Measurements from ENCODE around the gene TRAPPC4.
"Not testable (repeated sequence)": the region's sequence is repeated elsewhere in the genome, so short reads cannot be mapped to it uniquely, and the experiment has no call there.

The TRAPPC4 gene

DNA sequence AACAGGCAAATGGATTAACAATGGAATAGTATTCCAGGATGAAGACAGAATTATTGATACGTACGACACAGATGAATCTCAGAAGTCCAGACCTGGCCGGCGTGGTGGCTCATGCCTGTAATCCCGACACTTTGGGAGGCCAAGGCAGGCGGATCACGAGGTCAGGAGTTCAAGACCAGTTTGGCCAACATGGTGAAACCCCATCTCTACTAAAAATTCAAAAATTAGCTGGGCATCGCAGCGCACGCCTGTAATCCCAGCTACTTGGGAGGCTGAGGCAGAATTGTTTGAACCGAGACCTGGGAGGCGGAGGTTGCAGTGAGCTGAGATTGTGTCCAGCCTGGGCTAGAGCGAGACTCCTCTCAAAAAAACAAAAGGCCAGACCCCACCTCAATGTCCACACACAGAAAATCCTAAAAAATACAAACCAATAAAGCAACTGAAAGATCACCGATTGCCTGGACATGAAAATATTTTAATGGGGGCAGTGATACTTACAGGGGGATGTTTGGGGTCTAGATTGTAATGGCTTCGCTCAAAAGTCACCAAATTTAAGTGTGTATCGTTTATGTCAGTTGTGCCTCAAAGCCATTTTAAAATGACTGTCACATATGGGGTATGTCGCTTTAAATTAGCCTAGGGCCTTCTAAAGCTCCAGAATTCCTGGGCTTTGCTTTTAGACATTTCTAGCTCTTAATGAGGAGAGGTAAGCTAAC is 4.2 kb upstream of the TRAPPC4 start:
- DNase-seq (ENCODE audit: low read depth), result no peak

DNA sequence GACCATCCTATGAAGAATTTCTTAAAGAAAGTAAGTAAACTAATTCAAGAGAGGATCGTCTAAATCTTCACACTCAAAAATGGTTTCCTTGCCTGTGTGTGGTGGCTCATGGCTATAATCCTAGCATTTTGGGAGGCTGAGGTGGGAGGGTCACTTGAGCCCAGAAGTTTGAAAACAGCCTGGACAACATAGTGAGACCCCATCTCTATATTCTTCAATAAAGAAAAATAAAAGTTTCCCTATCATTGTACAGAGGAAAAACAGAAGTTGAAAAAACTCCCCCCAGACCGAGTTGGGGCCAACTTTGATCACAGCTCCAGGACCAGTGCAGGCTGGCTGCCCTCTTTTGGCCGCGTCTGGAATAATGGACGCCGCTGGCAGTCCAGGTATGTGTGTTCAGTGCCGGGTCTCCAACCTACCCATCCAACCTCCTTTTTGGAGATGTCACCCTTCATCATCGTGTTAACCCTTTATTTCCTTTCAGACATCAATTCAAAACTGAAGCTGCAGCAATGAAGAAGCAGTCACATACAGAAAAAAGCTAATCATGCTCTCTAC is 3.4 kb upstream of the TRAPPC4 start:
- DNase-seq (ENCODE audit: low read depth), result no peak

DNA sequence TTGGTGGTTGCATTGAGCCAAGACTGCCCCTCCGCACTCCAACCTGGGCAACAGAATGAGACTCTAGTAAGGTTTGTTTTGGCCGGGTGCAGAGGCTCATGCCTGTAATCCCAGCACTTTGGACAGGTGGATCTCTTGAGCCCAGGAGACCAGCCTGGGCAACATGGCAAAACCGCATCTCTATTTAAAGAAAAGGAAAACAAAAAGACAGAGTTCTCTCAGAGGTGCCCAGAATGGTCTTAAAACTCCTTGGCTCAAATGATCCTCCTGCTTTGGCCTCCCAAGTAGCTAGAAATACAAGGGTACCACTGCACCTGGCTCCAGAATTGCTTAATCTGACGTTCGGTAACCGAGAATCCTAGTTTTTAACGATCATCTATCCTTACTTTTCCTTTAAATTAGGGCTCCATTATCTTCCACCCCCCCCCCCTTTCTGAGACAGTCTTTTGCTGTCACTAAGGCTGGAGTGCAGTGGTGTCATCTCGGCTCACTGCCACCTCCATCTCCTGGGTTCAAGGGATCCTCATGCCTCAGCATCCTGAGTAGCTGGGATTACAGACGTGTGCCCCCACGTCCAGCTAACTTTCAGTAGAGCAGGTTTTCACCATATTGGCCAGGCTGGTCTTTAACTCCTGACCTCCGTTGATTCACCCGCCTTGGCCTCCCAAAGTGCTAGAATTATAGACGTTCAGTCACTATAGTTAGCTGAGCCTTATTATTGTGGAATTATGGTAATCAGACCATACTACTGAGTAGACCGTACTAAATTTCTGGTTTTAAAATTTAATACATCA is 2.2 kb upstream of the TRAPPC4 start:
- DNase-seq (ENCODE audit: low read depth), result no peak

DNA sequence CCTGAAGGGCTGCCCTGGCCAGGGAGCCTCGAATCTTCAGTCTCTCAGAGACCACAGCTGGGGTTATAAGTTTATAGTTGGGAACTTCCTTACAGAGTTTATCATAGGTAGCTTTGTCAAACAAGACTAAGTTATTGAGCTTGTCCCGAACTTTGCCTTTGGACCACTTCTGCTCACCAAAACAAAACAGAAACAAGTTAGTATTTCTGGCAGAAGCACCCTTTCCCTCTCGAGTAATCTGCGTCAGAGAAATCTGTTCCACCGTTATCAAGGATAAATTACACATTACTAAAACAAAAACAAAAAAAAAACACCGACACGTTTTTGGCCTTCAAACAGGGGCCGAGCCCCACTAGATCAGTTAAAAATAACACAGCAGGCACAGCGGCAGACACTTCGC is 1.2 kb upstream of the TRAPPC4 start:
- not testable (repeated sequence) for DNase-seq (ENCODE audit: low read depth)

DNA sequence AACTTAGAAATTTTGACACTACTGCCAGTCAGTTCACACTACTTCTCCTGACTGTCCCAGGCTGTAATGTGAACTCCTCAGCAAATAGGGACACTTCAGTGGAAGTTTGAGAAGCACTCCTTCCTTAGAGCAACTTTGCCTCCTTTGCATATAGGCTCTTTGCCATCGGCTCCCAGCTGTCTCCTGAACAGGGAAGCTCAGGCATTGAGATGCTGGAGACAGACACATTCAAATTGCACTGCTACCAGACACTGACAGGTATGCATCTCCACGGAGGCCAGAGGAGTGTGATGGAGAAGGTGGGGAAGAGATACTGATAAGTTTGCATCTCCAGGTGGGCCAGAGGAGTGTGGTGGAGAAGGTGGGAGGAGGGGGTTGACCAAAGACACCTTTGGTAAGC is 1.4 kb downstream of the TRAPPC4 start:
- DNase-seq (ENCODE audit: low read depth), result no peak

DNA sequence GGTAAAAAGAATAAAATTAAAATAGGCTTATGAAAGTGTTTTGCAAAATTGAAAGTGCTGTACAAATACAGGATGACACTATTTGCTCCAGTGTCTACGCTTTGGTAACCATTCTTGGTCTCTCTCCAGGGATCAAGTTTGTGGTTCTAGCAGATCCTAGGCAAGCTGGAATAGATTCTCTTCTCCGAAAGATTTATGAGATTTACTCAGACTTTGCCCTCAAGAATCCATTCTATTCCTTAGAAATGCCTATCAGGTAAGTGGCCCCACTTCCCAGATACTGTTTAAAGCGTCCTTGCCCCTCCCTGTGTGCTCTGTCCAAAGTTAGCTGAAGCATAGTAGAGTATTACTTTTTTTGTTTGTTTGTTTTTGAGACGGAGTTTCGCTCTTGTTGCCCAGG is 3.1 kb downstream of the TRAPPC4 start:
- no peak for DNase-seq (ENCODE audit: low read depth)

DNA sequence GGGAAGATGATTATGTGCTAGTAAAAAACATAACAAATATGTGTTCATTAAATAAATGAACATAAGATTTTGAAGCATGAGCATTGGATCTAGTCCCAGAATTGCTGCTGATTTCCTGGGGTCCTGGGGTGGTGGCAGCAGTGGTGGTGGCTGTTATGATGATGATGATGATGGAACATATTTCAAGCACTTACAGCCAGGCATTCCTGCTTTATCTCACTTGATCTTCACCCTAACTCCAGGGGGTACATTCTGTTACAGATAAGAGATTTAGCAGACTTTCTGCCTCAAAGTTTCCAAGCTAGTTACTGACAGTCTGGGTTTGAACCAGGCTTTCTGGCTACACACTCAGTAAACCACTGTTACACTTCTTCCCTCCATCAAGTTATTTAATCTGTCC is 5.2 kb downstream of the TRAPPC4 start:
- no peak for DNase-seq (ENCODE audit: low read depth)

DNA sequence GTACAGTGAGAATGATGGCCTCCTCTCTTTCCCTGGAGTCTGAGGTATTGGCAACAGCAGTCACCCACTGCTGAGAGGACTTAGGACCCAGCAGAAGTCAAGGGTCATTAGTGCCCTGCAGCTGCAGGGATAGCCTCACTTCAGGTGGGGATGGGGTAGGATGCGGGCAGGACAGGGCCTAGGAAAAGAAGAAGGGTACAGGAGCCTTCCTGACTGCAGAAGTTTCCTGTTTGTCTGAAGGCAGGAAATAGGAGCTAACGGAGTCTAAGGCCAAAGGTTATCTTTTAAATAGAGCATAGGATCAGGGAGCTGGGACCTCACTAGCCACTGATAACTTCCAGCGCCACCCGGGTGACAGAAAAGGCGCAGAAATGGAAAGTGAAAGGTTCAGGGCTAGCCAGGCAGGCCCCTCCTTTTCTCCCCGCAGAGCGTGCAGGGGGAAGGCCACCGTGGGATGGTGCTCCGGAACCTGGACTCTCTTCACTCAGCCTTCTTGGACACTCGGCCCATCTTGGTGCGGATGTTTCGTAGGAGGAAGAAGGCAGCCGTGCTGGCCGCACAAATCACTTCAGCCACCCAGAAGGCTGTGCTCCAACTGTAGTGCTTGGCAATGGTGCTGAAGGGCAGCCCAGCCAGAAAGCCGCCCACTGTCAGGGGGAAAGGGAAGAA is 6.0 kb downstream of the TRAPPC4 start:
- no peak for DNase-seq (ENCODE audit: low read depth)

DNA sequence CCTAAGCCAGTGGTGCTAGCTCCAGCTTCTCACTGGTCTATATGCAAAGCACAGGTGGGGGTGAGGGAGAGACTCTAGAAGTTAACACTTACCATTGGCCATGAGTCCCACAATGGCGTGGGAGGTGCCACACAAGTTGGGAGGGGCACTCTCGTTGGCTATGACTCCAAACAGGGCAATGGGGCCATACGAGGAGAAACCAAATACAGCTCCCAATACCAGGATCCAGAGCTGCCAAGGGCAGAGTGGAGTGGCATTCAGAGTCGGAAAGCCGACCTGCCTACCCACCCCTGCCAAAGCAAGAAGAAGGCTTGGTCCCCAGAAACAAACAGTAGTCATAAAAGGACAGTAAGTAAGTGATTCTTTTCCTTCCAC is 6.5 kb downstream of the TRAPPC4 start:
- no peak for DNase-seq (ENCODE audit: low read depth)

DNA sequence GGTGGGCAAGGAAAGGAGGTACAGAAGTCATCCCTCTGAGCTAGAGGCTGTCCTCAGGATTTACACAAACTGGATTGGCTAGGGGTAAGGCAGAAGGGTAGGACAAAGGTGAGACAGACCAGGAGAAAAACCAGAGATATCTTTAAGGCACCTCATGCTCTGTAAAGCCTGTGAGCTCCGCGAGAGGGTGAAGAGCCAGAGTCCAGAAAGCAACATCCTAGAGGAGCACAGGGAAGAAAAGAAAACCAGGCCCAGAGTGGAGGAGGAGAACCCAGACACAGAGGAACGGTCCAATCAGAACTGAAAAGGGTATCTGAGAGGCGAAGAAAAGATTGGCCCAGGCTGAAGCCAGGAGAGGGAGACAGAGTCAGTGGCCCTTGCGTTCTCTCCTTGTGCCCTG is 7.0 kb downstream of the TRAPPC4 start:
- no peak for DNase-seq (ENCODE audit: low read depth)

DNA sequence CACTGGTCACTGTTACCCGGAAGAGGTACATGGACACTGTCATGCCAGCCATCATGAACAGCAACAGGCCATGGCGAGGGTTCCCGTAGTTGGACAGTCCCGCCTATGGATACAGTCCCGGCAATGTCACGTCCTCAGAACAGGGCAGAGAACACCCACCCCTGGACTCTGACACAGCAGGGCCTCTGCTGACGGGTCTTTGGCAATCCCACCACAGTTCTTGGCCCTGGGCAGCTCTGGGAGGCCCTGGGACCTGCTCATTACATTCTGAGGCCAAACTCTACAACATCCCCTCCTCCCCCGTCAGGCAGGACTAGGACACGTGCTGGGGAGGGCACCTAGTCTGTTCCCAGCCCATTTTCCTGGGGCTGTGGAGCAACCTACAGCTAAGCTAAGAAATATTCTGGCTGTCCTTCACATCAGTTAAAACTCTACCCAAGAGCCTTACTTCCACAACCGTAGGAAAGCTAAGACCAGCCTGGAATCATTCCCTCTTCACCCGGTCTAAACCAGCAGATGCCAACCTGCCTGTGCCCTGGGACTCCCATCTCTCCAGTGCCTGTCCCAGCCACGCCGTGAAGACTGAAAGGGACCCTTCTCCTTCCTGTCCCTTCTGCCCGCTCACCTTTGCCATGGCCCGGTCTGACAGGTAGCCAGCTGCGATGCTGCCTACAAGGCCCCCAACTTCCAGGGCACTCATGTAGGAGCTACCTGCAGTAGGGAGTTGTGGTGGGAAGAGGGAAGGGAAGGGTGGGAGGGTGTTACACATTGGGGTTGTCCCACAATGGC is 7.6 kb downstream of the TRAPPC4 start:
- no peak for DNase-seq (ENCODE audit: low read depth)

DNA sequence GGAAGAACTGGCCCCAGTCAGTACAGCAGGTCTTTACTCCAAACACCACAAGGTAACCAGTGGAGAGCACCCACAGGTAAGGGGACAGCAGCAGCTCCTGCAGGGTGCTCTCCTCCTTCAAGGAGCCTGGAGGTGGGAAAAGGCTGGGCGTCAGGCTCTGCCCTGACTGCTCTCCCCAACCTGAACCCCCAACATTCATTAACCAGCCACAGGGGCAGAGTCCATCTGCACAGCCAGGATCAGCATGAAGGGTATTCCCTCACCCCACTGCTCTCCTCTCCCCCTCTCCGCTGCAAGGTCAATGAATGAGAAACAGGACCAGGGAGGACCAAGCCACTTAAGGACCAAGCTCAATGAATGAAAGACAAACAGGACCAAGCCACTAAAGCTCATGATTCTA is 8.4 kb downstream of the TRAPPC4 start:
- DNase-seq (ENCODE audit: low read depth), result no peak

DNA sequence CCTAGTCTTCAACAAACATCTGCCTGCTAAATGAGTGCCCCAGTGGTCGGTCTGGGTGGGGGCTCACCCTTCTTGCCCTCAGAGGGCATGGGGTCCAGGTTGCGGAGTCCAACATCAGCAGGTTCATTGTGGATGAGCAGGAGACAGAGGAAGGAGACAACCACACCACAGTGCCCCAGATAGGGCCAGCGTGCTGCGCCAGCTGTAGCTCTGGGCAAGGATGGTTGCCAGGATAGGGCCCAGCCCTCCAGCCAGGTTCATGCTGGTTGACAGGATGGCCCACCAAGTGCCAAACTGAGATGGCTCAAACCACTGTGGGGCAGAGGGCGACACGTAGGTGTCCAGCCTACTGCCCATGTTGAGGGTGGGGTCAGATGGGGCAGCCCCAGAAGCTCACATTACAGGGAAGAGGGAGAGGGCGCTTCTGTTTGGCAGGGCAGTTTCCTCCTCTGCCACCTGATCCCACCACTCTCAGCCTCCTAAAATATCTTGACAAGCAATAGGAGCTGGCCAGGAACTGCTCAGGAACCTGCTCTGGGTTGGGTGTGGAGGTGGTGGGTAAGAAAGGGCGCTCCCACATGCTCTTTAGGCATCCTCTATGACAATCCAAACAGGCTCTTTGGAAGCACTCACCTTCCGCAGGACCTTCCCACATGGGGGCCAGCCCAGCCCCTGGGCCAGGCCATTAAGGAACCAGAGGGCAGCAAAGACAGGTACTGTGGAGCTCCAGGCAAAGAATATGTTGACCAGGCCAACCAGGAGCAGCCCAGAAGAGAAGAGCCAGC is 9.2 kb downstream of the TRAPPC4 start:
- DNase-seq (ENCODE audit: low read depth), result no peak

DNA sequence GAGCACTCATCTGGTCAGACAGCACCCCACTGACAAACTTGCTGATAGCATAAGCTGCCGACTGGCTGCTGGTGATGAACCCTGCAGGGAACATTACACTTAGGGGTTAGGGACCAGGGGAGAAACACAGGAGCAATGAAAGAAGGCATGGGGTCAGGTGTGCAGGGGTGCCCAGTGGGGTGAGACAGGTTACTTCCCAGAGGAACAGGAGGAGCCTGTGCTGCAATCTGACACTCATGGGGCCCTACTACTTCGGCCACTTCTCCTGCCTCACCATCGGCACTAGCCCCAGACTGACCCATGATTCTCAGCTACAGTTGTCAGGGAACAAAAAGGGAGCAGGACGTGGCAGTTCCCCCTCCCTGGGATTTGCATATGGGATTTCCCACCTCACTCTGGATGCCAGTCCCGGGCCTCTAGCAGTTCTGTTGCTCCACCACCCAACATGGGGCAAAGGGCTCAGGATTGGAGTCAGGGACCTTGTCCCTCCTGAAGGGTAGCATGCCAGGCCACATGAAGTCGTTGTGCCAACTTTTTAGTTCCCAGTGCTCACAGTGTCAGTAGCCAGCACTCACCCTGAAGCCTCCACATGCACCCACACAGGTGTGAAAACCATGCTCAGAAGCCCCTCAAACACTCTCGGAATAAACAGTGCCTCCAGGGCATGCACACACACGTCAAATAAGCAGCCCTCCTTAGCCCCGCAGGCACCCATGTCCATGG is 9.9 kb downstream of the TRAPPC4 start:
- DNase-seq (ENCODE audit: low read depth), result no peak

DNA sequence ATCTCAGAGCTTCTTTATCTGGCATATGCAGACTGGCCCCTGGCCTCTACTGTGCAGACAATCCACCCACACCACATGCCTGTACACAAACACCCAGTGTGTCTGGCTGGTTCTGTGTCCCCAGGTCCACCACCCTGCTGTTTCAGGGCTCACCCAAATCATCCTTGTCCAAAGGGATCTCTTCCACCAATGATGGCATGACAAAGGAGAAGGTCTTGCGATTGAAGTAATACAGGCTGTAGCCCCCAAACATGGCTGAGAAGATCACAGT is 10.4 kb downstream of the TRAPPC4 start:
- no peak for DNase-seq (ENCODE audit: low read depth)

DNA sequence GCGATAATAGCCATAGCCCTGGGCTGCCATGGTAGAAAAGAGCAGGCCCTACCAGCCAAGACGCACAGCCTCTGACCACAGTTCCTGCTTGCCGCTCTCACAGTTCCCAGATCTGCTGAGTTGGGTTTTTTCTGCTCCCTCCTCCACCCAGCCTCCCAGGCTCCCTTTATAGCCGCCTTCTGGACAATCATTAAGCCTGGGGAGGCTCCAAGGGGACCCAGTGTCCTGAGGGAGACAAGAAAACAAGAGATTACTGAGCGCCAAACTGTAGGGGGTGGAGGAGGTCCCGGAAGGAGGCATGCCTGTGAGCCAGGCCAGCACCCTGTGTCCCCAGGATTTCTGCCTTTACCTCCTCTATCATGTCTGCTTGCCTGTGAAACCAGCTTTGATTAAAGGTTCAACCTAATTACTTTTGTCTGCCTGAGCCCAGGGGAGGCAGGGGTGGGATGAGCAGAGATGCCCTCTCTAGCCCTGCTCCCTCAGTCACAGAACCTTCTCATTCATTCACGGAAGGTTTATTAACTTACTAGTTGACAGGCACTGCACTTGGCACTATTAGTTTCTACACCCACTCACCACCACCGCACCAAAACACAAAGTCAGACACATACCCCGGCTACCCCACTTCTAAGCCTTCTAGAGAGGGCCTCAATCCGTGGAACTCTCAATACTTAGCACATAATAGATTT is 10.9 kb downstream of the TRAPPC4 start:
- DNase-seq (ENCODE audit: low read depth), result peak; percentile 46

DNA sequence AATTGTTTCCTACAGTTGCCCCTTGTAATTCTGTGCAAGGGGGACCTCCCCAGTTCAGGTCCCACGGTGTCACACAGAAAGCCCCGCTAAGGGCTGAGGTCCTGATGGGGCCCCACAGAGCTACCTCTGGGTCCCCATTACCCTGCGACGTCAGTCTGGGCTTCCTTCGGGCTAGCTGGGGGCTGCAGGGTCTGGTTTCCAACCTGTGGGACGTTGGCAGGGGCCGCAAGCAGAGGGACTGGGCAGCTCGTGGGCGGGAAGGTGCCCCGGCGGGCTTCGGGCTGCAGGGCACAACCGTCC is 11.4 kb downstream of the TRAPPC4 start:
- no peak for DNase-seq (ENCODE audit: low read depth)

DNA sequence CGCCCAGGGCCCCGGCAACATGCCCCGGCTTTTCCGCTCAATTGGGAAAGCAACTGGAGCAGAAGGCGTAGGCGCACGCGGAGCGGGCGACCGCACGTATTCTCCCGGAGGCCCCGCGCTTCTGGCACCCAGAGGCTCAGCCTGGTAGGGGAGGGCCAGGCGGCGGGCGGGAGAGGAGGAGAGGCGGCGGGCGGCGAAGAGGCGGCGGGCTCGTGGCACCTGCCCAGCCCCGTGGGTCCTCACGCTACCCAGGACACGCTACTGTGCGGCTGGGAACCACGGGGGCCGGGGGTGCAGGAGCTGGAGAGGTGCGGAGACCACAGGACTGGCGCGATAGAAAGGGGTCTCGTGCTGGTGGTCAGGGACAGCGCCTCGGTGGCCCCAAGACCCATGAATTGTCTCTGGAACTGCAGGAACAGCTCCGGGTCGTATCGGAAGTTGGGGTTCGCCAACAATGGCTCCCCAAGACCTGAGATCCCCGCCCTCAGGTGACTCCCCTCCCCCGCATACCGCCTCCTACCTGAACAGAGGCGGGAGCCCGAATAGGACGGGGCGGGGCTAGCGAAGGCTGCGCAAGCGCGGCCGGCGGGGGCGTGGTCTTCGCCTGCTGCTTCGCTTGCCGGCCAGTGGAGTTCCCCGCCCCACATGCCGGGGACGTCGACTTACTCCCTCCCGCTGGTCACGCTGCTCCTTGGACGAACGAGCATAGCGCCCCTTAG is 11.9 kb downstream of the TRAPPC4 start, which contains the start of gene SLC37A4:
TSS of gene SLC37A4 (minus strand) at position 549 of the 719 bp plus-strand sequence.
- peak; percentile 99 for DNase-seq (ENCODE audit: low read depth)

DNA sequence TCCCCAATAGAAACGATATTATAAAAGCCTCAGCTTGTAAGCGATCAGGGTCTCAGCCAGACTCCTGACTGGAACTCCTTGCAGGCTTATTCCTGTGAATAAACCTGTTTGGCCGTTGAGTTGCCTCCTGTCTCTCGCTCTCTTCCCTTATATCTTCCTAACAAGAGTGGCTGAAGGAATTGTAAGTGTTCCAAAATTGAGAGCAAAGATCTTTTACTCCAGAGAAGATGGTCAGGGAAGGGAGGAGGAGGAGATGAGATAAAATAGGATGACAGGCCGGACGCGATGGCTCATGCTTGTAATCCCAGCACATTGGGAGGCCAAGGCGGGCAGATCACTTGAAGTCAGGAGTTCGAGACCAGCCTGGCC is 13.3 kb downstream of the TRAPPC4 start:
- DNase-seq (ENCODE audit: low read depth), result no peak

DNA sequence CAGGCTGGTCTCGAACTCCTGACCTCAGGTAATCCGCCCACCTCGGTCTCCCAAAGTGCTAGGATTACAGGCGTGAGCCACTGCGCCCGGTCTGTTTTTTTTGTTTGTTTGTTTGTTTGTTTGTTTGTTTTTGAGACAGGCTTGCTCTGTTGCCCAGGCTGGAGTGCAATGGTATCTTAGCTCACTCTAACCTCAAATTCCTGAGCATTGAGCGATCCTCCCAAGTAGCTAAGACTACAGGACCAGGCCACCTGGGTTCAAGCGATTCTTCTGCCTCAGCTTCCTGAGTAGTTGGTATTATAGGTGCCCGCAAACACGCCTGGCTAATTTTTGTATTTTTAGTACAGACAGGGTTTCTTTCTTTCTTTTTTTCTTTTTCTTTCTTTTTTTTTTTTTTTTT is 14.9 kb downstream of the TRAPPC4 start:
- not testable (repeated sequence) for DNase-seq (ENCODE audit: low read depth)

Data from stimulated activated CD4-positive, alpha-beta T cell treated with anti-CD3 and anti-CD28 coated beads, Interleukin-2, amount 100 ng/mL, for 4 hours (primary cell).